Measurements from ENCODE around the gene KDM4C. TPM values are rescaled to one million over a fixed set of nuclear protein-coding genes. Genes with fewer than 3 reads are reported as not detected.

Gene KDM4C
- total and polyA plus RNA-seq, 10 donors = 11.1 to 85.5 (median 61.9) TPM

GRCh38 chr9:6884101-6884500, 126.3 kb downstream of the KDM4C start:
- Histone ChIP-seq H3K27me3 (replicated peaks in 1 of 7) (no peaks in the 10 kb centered on the region), H3K4me1 (peaks cover 0 to 12% (median 0%) of the 10 kb centered on the region in 6 donors), H3K9me3 (no peaks in the 10 kb centered on the region), H3K4me3 (no peak overlapping the region), H3K27ac (no peak overlapping the region), H3K36me3 (peaks cover 0 to 46% (median 6%) of the 10 kb centered on the region in 6 donors)
- DNase-seq = no peak
- WGBS, 5 donors = 80 to 88% (median 85%) methylated on average over 5 of the region's 5 CpGs
- intact Hi-C loops (cut with DNase I; ENCODE audit: low total_unique reads) = no loop called here
- TF ChIP-seq POLR2AphosphoS5 (IDR thresholded peaks at IDR 0.05) (no peak), POLR2A (IDR thresholded peaks at IDR 0.05) (no peak), CTCF (IDR thresholded peaks at IDR 0.05 in 8 of 11, conservative IDR thresholded peaks at IDR 0.05 in 3 of 11) (no peak)

- H3K27me3 ChIP-seq (replicated peaks in 1 of 7) = no peaks in the 10 kb centered on the region
- TF ChIP-seq CTCF (IDR thresholded peaks at IDR 0.05 in 8 of 11, conservative IDR thresholded peaks at IDR 0.05 in 3 of 11) (no peak), POLR2A (IDR thresholded peaks at IDR 0.05) (no peak), POLR2AphosphoS5 (IDR thresholded peaks at IDR 0.05) (no peak)
- DNase-seq = no peak
- H3K36me3 ChIP-seq = peaks cover 0 to 55% (median 4%) of the 10 kb centered on the region in 6 donors
- WGBS, 5 donors = 77 to 89% (median 79%) methylated on average over 2 of the region's 2 CpGs
- H3K4me1 ChIP-seq = peaks cover 0 to 12% (median 6%) of the 10 kb centered on the region in 6 donors
- H3K27ac ChIP-seq = no peak overlapping the region
- H3K4me3 ChIP-seq = no peak overlapping the region
- no peaks in the 10 kb centered on the region for H3K9me3 ChIP-seq
- intact Hi-C loops (cut with DNase I; ENCODE audit: low total_unique reads) = no loop called here
Measured at GRCh38 chr9:6884990-6885389, 127.2 kb downstream of the KDM4C start.

- intact Hi-C loops (cut with DNase I; ENCODE audit: low total_unique reads) = no loop called here
- WGBS, 5 donors = 65 to 82% (median 82%) methylated on average over 2 of the region's 2 CpGs
Measured at GRCh38 chr9:6887051-6887450, 129.3 kb downstream of the KDM4C start.

GRCh38 chr9:6889868-6890267, 132.1 kb downstream of the KDM4C start:
- Histone ChIP-seq H3K4me1 (peaks cover 0 to 46% (median 13%) of the 10 kb centered on the region in 6 donors), H3K4me3 (no peak overlapping the region), H3K36me3 (peaks cover 0 to 60% (median 16%) of the 10 kb centered on the region in 6 donors), H3K27me3 (replicated peaks in 1 of 7) (no peaks in the 10 kb centered on the region), H3K9me3 (no peaks in the 10 kb centered on the region), H3K27ac (peak overlapping the region in 3 of 8 donors; percentile 53 to 63 (median 56))
- no peak for DNase-seq
- intact Hi-C loops (cut with DNase I; ENCODE audit: low total_unique reads) = no loop called here
- 65 to 86% (median 79%) methylated on average over 5 of the region's 5 CpGs for WGBS, 5 donors
- no peak for TF ChIP-seq POLR2AphosphoS5 (IDR thresholded peaks at IDR 0.05)
- no peak for TF ChIP-seq POLR2A (IDR thresholded peaks at IDR 0.05)
- no peak for TF ChIP-seq CTCF (IDR thresholded peaks at IDR 0.05 in 8 of 11, conservative IDR thresholded peaks at IDR 0.05 in 3 of 11)

More at GRCh38 chr9:6887051-6887450, 129.3 kb downstream of the KDM4C start:
- Histone ChIP-seq H3K4me3 (no peak overlapping the region), H3K36me3 (peaks cover 0 to 42% (median 4%) of the 10 kb centered on the region in 6 donors), H3K9me3 (no peaks in the 10 kb centered on the region), H3K4me1 (peaks cover 0 to 26% (median 9%) of the 10 kb centered on the region in 6 donors), H3K27me3 (replicated peaks in 1 of 7) (no peaks in the 10 kb centered on the region), H3K27ac (no peak overlapping the region)
- DNase-seq = no peak
- TF ChIP-seq CTCF (IDR thresholded peaks at IDR 0.05 in 8 of 11, conservative IDR thresholded peaks at IDR 0.05 in 3 of 11) (no peak), POLR2AphosphoS5 (IDR thresholded peaks at IDR 0.05) (no peak), POLR2A (IDR thresholded peaks at IDR 0.05) (no peak)
